IPS-18c (cell line): ENCODE results near the gene VWA3B.
A peak's percentile ranks its signal among the peaks of the same experiment; 100 is the strongest.
"Not testable (repeated sequence)": the region's sequence is repeated elsewhere in the genome, so short reads cannot be mapped to it uniquely, and the experiment has no call there.

ENCODE experiments used
- H3K4me3 ChIP-seq: 2 replicates; pipeline ENCODE4 v1.7.0; 2013; ENCODE audit warnings: low read depth, mild to moderate bottlenecking, low read length, moderate library complexity; ENCODE audit not compliant: insufficient read depth
- H3K9me3 ChIP-seq: one replicate; pipeline ENCODE4 v1.6.1; 2013; ENCODE audit warnings: mild to moderate bottlenecking, low read length, moderate library complexity; ENCODE audit not compliant: control insufficient read depth, insufficient read depth

Gene VWA3B

GRCh38 chr2:98317214-98317613 lies 230.2 kb downstream of the VWA3B start:
- no peak overlapping the region for H3K4me3 ChIP-seq
- H3K9me3 ChIP-seq, result peaks cover 15% of the 10 kb centered on the region

- not testable (repeated sequence) for H3K4me3 ChIP-seq
- H3K9me3 ChIP-seq, result peaks cover 15% of the 10 kb centered on the region
Observed at GRCh38 chr2:98320171-98320570, 233.2 kb downstream of the VWA3B start.

GRCh38 chr2:98324181-98324580 lies 237.2 kb downstream of the VWA3B start:
- H3K9me3 ChIP-seq, result peaks cover 15% of the 10 kb centered on the region

GRCh38 chr2:98327776-98328175 lies 240.8 kb downstream of the VWA3B start:
- Histone ChIP-seq H3K4me3 (no peak overlapping the region), H3K9me3 (no peaks in the 10 kb centered on the region)

More at GRCh38 chr2:98324181-98324580, 237.2 kb downstream of the VWA3B start:
- H3K4me3 ChIP-seq, result no peak overlapping the region

- no peaks in the 10 kb centered on the region for H3K9me3 ChIP-seq
- H3K4me3 ChIP-seq, result no peak overlapping the region
Observed at GRCh38 chr2:98329549-98329948, 242.6 kb downstream of the VWA3B start.

GRCh38 chr2:98332989-98333388 lies 246.0 kb downstream of the VWA3B start:
- Histone ChIP-seq H3K9me3 (no peaks in the 10 kb centered on the region), H3K4me3 (no peak overlapping the region)

- H3K4me3 ChIP-seq, result no peak overlapping the region; the same call in 1 of the 2 replicates
Observed at GRCh38 chr2:98333922-98334321, 247.0 kb downstream of the VWA3B start.

GRCh38 chr2:98334439-98335078 lies 247.6 kb downstream of the VWA3B start:
- Histone ChIP-seq H3K9me3 (no peaks in the 10 kb centered on the region), H3K4me3 (peak overlapping the region; percentile 24; the same call in 1 of the 2 replicates)

More at GRCh38 chr2:98333922-98334321, 247.0 kb downstream of the VWA3B start:
- H3K9me3 ChIP-seq, result no peaks in the 10 kb centered on the region

- no peaks in the 10 kb centered on the region for H3K9me3 ChIP-seq
- no peak overlapping the region for H3K4me3 ChIP-seq
Observed at GRCh38 chr2:98335271-98335670, 248.3 kb downstream of the VWA3B start.

GRCh38 chr2:98341241-98341640 lies 254.3 kb downstream of the VWA3B start:
- no peaks in the 10 kb centered on the region for H3K9me3 ChIP-seq
- no peak overlapping the region for H3K4me3 ChIP-seq

GRCh38 chr2:98343285-98343684 lies 256.3 kb downstream of the VWA3B start:
- no peak overlapping the region for H3K4me3 ChIP-seq
- H3K9me3 ChIP-seq, result no peaks in the 10 kb centered on the region

GRCh38 chr2:98346311-98347236 lies 259.6 kb downstream of the VWA3B start, which contains the start of gene CNGA3:
Gene CNGA3 (plus strand): TSS chr2:98346456. CDS start chr2:98369976, 23,520 bp downstream.
- no peaks in the 10 kb centered on the region for H3K9me3 ChIP-seq
- H3K4me3 ChIP-seq, result peak within 1 kb of the TSS; percentile 58

- peak overlapping the region; percentile 58; the same call in 1 of the 2 replicates for H3K4me3 ChIP-seq
- H3K9me3 ChIP-seq, result no peaks in the 10 kb centered on the region
Observed at GRCh38 chr2:98347298-98348065, 260.5 kb downstream of the VWA3B start.

- no peaks in the 10 kb centered on the region for H3K9me3 ChIP-seq
- H3K4me3 ChIP-seq, result peak overlapping the region; percentile 29; the same call in 1 of the 2 replicates
Observed at GRCh38 chr2:98348066-98348561, 261.1 kb downstream of the VWA3B start.

- H3K4me3 ChIP-seq, result no peak overlapping the region
Observed at GRCh38 chr2:98350411-98350810, 263.4 kb downstream of the VWA3B start.

GRCh38 chr2:98355881-98356280 lies 268.9 kb downstream of the VWA3B start:
- Histone ChIP-seq H3K9me3 (no peaks in the 10 kb centered on the region), H3K4me3 (no peak overlapping the region)

More at GRCh38 chr2:98350411-98350810, 263.4 kb downstream of the VWA3B start:
- H3K9me3 ChIP-seq, result no peaks in the 10 kb centered on the region

GRCh38 chr2:98356729-98357128 lies 269.8 kb downstream of the VWA3B start:
- Histone ChIP-seq H3K9me3 (no peaks in the 10 kb centered on the region), H3K4me3 (no peak overlapping the region)
